Epithelial cell of esophagus (primary cell): ENCODE data around the gene TMEM37.

Experiments
- DNase-seq: peaks from one replicate; pipeline ENCODE4 v3.0.0; 2010; ENCODE audit warnings: low read depth
- H3K4me3 ChIP-seq: 2 replicates; pipeline ENCODE4 v1.5.1; 2011; ENCODE audit warnings: mild to moderate bottlenecking, low read length, control low read depth
- CTCF ChIP-seq: IDR thresholded peaks from 2 replicates; pipeline ENCODE4 v1.5.1; 2011; ENCODE audit warnings: low read depth, mild to moderate bottlenecking, low read length, control low read depth, inconsistent platforms; ENCODE audit not compliant: insufficient read depth; ENCODE audit errors: missing control alignments

The TMEM37 gene

GRCh38 chr2:119484834-119485233 is 53.2 kb downstream of the TMEM37 start:
- DNase-seq, result peak; percentile 11
- H3K4me3 ChIP-seq, result no peak overlapping the region
- no peak for TF ChIP-seq CTCF

GRCh38 chr2:119485336-119486110 is 53.9 kb downstream of the TMEM37 start:
- no peak for TF ChIP-seq CTCF
- DNase-seq, result no peak
- H3K4me3 ChIP-seq, result no peak overlapping the region

- no peak for DNase-seq
- TF ChIP-seq CTCF, result no peak
- no peak overlapping the region for H3K4me3 ChIP-seq
Observed at GRCh38 chr2:119486196-119486827, 54.7 kb downstream of the TMEM37 start.

GRCh38 chr2:119486886-119487285 is 55.2 kb downstream of the TMEM37 start:
- TF ChIP-seq CTCF, result no peak
- DNase-seq, result no peak
- H3K4me3 ChIP-seq, result no peak overlapping the region

GRCh38 chr2:119487434-119488244 is 56.0 kb downstream of the TMEM37 start:
- no peak overlapping the region for H3K4me3 ChIP-seq
- TF ChIP-seq CTCF, result no peak
- no peak for DNase-seq
